ENCODE data around the gene TMEM167B.

- TF ChIP-seq POLR2A (IDR thresholded peaks at IDR 0.05) (no peak), CTCF (IDR thresholded peaks at IDR 0.05) (no peak)
These were observed 23.2 kb downstream of the TMEM167B start, which contains the start of gene ELAPOR1 for GRCh38 chr1:109113590-109114341.

All from tibial nerve (tissue), 3 donors.